Smooth muscle cell (in vitro differentiated cells): Measurements from ENCODE around the gene GFY. TPM values are rescaled to one million over a fixed set of nuclear protein-coding genes. Genes with fewer than 3 reads are reported as not detected.

Source experiments
- DNase-seq: peaks from one replicate; lab custom pipeline; 2025; ENCODE audit not compliant: unreplicated experiment; lab: John Stamatoyannopoulos, UW
- H2AFZ ChIP-seq: fragments of 200-600 bp; sonication (generic); 2 replicates; pipeline ENCODE4 v1.6.0; 2016; ENCODE audit warnings: antibody characterized with exemption, low read depth, mild to moderate bottlenecking
- H3F3A ChIP-seq: fragments of 200-600 bp; sonication (generic); 2 replicates; pipeline ENCODE4 v1.6.0; 2017; ENCODE audit warnings: antibody characterized with exemption, low read depth
- H3K27ac ChIP-seq: fragments of 200-600 bp; sonication (generic); 2 replicates; pipeline ENCODE4 v1.5.1; 2016; ENCODE audit warnings: low read depth, mild to moderate bottlenecking
- H3K27me3 ChIP-seq: fragments of 200-600 bp; sonication (generic); 2 replicates; pipeline ENCODE4 v1.6.1; 2016; ENCODE audit warnings: low read depth, mild to moderate bottlenecking
- H3K36me3 ChIP-seq: fragments of 200-600 bp; sonication (generic); 2 replicates; pipeline ENCODE4 v1.5.1; 2016; ENCODE audit warnings: low read depth
- H3K4me1 ChIP-seq: fragments of 200-600 bp; sonication (generic); 2 replicates; pipeline ENCODE4 v1.5.1; 2016; ENCODE audit warnings: low read depth
- H3K4me2 ChIP-seq: fragments of 200-600 bp; sonication (generic); 2 replicates; pipeline ENCODE4 v1.6.0; 2016; ENCODE audit warnings: mild to moderate bottlenecking
- H3K4me3 ChIP-seq: fragments of 200-600 bp; sonication (generic); 2 replicates; pipeline ENCODE4 v1.5.1; 2016; ENCODE audit warnings: mild to moderate bottlenecking
- H3K79me2 ChIP-seq: fragments of 200-600 bp; sonication (generic); 2 replicates; pipeline ENCODE4 v1.6.0; 2016; ENCODE audit warnings: low read depth, mild to moderate bottlenecking
- H3K9ac ChIP-seq: fragments of 200-600 bp; sonication (generic); 2 replicates; pipeline ENCODE4 v1.6.0; 2016; ENCODE audit warnings: low read depth
- H3K9me3 ChIP-seq: fragments of 200-600 bp; sonication (generic); replicated peaks from 2 replicates; pipeline ENCODE4 v1.5.1; 2016; ENCODE audit warnings: low read depth
- H4K20me1 ChIP-seq: fragments of 200-600 bp; sonication (generic); 2 replicates; pipeline ENCODE4 v1.6.0; 2016; ENCODE audit warnings: low read depth
- CTCF ChIP-seq: fragments of 200-600 bp; sonication (generic); IDR thresholded peaks from 2 replicates; pipeline ENCODE4 v1.5.1; 2017; ENCODE audit warnings: borderline replicate concordance, mild to moderate bottlenecking, antibody characterized with exemption; ENCODE audit not compliant: insufficient read depth, poor library complexity, severe bottlenecking
- WGBS: methylation state at CpG from one replicate; pipeline ENCODE4 v1.1.7; 2016; ENCODE audit warnings: low lambda C conversion rate; 5-methylcytosine and 5-hydroxymethylcytosine counted together
- polyA plus RNA-seq: library from polyadenylated mRNA; unstranded; fragments of >200 nt; fragmentation: Nextera tagmentation; extraction: Ambion mirVana; gene quantifications from 2 replicates; pipeline ENCODE4 v1.2.1, GENCODE V29; 2016
- total RNA-seq: library from RNA; depleted of rRNA; stranded (reverse); fragments of >200 nt; gene quantifications from 2 replicates; pipeline ENCODE4 v1.2.3, GENCODE V29; 2014

GFY gene
- total and polyA plus RNA-seq, 2 experiments from 2014 or later: not detected

- no peak overlapping the region for H3K9ac ChIP-seq
- no peaks in the 10 kb centered on the region for H3F3A ChIP-seq
- H3K4me1 ChIP-seq: peaks cover 6% of the 10 kb centered on the region
- H3K4me3 ChIP-seq: no peak overlapping the region
- no peak for TF ChIP-seq CTCF
- no peak overlapping the region for H2AFZ ChIP-seq
- H3K36me3 ChIP-seq: no peaks in the 10 kb centered on the region
- no peaks in the 10 kb centered on the region for H4K20me1 ChIP-seq
- DNase-seq: no peak
- WGBS: 89% methylated on average over 29 of the region's 29 CpGs
- no peak overlapping the region for H3K4me2 ChIP-seq
- no peak overlapping the region for H3K27ac ChIP-seq
- peaks cover 100% of the 10 kb centered on the region for H3K27me3 ChIP-seq
- H3K79me2 ChIP-seq: no peaks in the 10 kb centered on the region
- no peaks in the 10 kb centered on the region for H3K9me3 ChIP-seq
Measured at GRCh38 chr19:49431330-49431749, 6.2 kb downstream of the GFY start.

- Histone ChIP-seq H3K4me3 (no peak overlapping the region), H3K9me3 (no peaks in the 10 kb centered on the region), H3K36me3 (no peaks in the 10 kb centered on the region), H3K27me3 (peaks cover 100% of the 10 kb centered on the region), H2AFZ (no peak overlapping the region), H4K20me1 (no peaks in the 10 kb centered on the region), H3F3A (no peaks in the 10 kb centered on the region), H3K79me2 (no peaks in the 10 kb centered on the region), H3K9ac (no peak overlapping the region), H3K27ac (no peak overlapping the region), H3K4me2 (no peak overlapping the region), H3K4me1 (peaks cover 6% of the 10 kb centered on the region)
- TF ChIP-seq CTCF: no peak
- WGBS: 20% methylated on average over 58 of the region's 63 CpGs
- no peak for DNase-seq
Measured at GRCh38 chr19:49432141-49433073, 7.2 kb downstream of the GFY start.

- 78% methylated on average over 31 of the region's 31 CpGs for WGBS
- no peak overlapping the region for H2AFZ ChIP-seq
Measured at GRCh38 chr19:49433240-49433901, 8.2 kb downstream of the GFY start.

More at GRCh38 chr19:49433240-49433901, 8.2 kb downstream of the GFY start:
- Histone ChIP-seq H4K20me1 (no peaks in the 10 kb centered on the region), H3K79me2 (no peaks in the 10 kb centered on the region), H3K27ac (no peak overlapping the region), H3K36me3 (no peaks in the 10 kb centered on the region), H3K4me1 (no peaks in the 10 kb centered on the region), H3K9ac (no peak overlapping the region), H3K4me2 (no peak overlapping the region), H3K9me3 (no peaks in the 10 kb centered on the region), H3K4me3 (no peak overlapping the region), H3K27me3 (peaks cover 100% of the 10 kb centered on the region), H3F3A (no peaks in the 10 kb centered on the region)
- TF ChIP-seq CTCF: no peak
- DNase-seq: no peak
